SKM-1 (cell line): Measurements from ENCODE around the gene GGTLC2.
"Not testable (repeated sequence)": the region's sequence is repeated elsewhere in the genome, so short reads cannot be mapped to it uniquely, and the experiment has no call there.

Experiments
- DNase-seq: peaks from one replicate; lab custom pipeline; 2025; ENCODE audit not compliant: unreplicated experiment; lab: John Stamatoyannopoulos, UW

The GGTLC2 gene

DNA sequence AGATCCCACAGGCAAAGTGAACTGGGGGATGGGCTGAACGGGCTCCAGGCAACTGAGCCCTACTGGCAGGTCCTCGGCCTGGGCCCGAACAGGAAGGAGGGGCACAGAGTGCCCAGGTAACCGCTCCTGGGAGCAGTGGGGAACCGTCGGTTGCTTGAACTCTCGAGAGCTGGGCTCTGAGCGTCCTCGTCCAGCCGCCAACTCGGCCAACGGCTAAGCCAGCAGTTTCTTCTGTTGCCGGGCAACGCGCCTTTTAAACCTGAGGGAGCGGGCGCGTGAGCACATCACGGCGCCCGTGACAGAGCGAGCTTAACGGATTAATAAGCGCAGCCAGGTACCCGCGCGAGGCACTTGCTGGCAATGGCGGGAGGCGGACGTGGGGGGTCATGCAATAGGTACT, at the start of gene GGTLC2:
Gene GGTLC2 (plus strand): TSS at position 301 of the 400 bp plus-strand sequence. CDS start 1,732 bp downstream, outside the sequence.
- DNase-seq = not testable (repeated sequence)

GRCh38 chr22:22595001-22595835, 49.2 kb upstream of the GGTLC2 start:
- DNase-seq = no peak

DNA sequence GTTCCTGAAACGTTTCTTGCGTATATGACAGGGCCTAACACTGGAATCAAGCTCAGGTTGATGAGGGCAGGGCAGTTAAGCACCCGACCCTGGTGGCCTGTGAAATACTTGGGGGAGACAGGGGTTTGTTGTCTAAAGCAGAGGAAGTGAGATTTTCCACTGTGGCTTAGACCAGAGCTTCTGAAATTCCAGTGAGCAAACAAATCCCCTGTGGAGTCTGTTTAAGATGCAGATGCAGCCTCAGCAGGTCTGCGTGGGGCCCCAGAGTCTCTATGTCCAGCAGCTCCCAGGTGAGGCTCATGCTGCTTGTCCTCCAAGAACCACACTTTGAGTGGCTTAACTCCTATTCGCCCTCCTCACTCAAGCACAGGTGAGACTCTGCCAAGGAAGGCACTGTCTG, 46.3 kb upstream of the GGTLC2 start:
- DNase-seq = no peak

GRCh38 chr22:22599248-22599647, 45.2 kb upstream of the GGTLC2 start:
- no peak for DNase-seq

- DNase-seq = no peak
Measured at GRCh38 chr22:22600531-22601261, 43.7 kb upstream of the GGTLC2 start.

- DNase-seq = no peak
Measured at GRCh38 chr22:22603470-22603947, 40.9 kb upstream of the GGTLC2 start.

DNA sequence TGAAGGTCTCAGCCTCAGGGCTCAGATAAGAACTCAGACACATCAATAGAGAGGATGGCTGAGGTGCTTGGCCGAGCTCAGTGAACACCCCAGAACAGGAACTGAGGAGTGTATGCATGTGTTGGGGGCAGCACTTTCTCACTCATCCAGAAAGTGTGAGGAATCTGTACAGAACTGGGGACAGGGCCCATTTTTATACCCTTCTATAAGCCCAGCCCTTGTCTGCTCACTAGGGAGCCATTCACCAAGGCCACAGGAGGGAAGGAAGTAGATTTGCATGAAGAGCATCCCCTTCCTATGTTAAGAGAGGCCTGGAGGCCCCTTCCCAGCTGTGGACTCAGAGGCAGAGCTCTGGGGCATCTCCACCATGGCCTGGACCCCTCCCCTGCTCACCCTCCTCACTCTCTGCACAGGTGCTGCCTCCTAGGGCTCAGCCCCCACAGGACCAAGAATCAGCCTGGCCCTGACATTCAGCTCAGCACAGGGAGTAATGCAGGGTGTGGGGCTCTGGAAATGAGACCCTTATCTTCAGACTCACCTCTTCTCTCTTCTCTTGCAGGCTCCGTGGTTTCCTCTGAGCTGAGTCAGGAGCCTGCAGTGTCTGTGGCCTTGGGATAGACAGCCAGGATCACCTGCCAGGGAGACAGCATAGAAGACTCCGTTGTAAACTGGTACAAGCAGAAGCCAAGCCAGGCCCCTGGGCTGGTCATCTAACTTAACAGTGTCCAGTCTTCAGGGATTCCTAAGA, 39.9 kb upstream of the GGTLC2 start:
- no peak for DNase-seq

GRCh38 chr22:22605074-22605404, 39.4 kb upstream of the GGTLC2 start:
- no peak for DNase-seq

GRCh38 chr22:22608022-22608421, 36.4 kb upstream of the GGTLC2 start:
- DNase-seq = not testable (repeated sequence)

DNA sequence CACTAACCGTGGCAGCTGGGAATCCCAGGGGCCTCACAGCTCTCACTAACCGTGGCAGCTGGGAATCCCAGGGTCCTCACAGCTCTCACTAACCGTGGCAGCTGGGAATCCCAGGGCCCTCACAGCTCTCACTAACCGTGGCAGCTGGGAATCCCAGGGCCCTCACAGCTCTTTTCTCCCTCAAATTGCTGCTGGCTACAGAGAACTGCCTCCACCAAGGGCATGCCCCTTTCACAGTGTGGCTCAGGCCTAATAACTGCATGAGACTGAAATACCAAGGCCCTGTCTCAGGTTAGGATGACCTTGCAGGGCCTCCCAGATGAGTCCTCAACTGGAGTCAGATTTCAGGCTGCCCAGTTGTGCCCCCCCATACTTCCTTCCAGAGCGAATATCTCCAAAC, 35.1 kb upstream of the GGTLC2 start:
- no peak for DNase-seq

DNA sequence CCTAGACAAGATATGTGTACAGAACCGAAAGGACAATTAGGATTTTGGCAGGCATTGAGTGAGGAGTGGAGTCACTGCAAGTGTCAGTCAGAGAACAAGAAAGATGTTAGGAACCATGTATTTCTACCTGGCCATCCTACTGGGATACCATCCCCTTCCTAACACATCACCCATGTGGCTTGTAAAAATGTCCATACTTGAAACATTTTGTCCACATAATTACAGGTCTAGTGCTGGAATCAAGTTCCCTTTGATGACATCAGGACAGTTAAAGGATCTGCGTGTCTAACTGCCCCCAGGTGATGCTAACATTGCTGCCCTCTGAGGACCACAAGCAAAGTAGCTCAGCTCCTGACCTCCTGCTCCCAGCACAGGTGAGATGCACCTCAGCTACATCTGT, 31.9 kb upstream of the GGTLC2 start:
- DNase-seq = no peak

DNA sequence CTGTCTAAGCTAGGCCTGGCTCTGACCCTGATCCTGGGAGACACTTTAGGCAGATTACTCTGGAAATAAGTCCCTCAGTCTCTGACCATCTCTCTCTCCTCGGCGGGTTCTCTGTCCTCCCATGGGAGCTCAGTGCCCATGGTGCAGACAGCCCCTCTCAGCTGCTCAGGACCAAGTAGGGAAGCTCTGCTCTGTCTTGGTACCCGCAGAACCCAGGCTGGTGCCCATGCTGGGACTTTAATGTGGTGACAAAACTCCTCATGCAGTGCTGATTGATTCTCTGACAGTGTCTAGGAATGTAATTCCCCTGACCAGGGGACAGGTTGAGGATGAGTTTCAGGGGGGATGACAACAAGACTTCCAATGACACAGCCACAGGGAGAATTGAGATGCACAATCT, 30.3 kb upstream of the GGTLC2 start:
- DNase-seq = no peak

DNA sequence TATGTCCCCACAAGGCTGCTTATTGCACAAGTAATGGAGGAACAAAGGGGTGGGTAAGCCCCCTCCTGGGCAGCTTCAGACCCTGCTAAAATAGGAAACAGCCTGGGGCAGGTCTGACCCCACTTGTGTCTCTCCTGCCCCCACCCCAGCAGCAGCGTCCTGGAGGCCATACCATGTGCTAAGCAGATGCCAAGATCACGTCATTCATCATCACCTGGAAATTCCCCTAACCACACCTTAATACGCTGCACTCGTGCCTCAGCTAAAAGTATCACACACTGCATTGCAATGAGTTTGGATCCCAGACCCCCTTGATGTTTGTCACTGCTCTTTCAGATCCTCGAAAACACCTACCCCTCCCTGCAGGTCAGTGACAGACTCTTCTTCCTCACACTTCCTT, 27.8 kb upstream of the GGTLC2 start:
- DNase-seq = no peak

DNA sequence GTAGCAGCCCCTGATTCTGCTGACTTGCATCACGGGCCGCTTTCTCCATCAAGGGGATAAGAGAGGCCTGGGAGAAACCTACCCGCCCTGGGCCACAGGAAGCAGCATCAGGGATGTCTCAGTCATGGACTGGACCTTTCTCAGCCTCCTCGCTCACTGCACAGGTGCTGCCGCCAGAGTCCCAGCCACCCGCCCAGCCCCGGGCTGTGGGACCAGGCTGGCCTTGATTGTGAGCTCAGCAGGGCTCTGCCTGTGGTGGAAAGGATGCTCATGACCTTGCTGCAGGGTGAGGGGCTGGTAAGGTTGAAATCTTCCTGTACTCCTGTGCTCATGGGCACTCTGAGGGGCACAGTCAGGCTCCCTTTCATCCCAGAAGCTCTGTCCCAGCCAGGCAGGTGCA, 26.0 kb upstream of the GGTLC2 start:
- DNase-seq = no peak

- no peak for DNase-seq
Measured at GRCh38 chr22:22618923-22619322, 25.5 kb upstream of the GGTLC2 start.

- DNase-seq = no peak
Measured at GRCh38 chr22:22619765-22620414, 24.5 kb upstream of the GGTLC2 start.

GRCh38 chr22:22628546-22629495, 15.6 kb upstream of the GGTLC2 start:
- not testable (repeated sequence) for DNase-seq

DNA sequence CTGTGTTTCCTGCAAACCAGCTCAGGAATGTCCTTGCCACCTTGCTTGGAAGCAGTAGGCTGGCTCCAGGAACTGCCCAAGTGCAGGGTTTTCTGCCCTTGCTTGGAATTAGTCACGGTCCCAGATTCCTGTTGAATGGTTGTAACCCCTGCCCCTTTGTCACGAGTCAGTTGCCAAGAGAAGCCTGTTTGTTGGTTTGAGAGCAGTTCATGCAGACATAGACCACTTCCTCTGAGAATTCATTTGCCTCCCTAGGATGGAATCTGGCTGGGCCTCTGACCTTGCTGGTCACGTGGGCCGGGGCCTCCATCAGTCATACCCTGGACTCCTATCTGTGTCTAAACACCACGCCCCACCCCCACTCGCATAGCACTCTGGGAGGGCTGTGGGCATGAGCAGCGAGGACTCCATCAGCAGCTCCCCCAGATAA, 13.2 kb upstream of the GGTLC2 start:
- DNase-seq = not testable (repeated sequence)

DNA sequence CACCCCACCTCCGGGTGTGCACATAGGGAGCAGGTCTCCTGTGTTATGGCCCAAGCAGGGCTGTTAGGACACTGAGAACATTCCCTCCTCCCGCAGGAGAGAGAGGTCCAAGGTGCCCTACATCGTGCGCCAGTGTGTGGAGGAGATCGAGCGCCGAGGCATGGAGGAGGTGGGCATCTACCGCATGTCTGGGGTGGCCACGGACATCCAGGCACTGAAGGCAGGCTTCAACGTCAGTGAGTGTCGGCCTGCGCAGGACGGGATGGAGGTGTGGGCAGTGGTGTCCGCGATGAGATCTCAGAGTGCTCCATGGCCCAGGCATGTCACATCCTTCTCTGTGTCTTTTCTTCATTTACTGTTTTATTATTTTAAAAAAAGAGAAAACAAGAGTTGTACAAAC, 12.2 kb upstream of the GGTLC2 start:
- DNase-seq = not testable (repeated sequence)

DNA sequence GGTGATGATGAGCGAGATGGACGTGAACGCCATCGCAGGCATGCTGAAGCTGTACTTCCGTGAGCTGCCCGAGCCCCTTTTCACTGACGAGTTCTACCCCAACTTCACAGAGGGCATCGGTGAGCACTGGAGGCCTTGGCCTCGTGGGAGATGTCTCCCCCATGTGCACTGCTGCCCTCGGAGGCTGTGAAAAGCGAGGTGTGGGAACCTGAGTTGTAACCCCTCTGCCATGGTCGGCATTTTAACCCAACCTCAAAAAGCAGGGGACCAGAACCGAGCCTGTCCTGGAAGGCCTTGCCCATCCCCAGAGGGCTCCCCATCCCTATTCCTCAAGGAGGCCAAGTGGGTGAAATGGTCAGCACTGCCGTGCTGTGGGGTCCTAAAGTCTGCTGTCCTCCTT, 10.9 kb upstream of the GGTLC2 start:
- not testable (repeated sequence) for DNase-seq
